RWPE1 (cell line): ENCODE measurements around the gene ITM2C.

Experiments used
- CTCF ChIA-PET: fragments of 350-600 bp; sonication (Branson Sonifier 250); formaldehyde crosslinking; extraction: SDS; loops from one replicate; lab custom pipeline; 2021; lab: Yijun Ruan, JAX
- POLR2A ChIA-PET: fragments of 400-600 bp; formaldehyde crosslinking; extraction: SDS; loops from one replicate; lab custom pipeline; 2020; ENCODE audit warnings: antibody characterized with exemption; ENCODE audit not compliant: low non-redundant PET; lab: Yijun Ruan, JAX
- DNase-seq: peaks from one replicate; pipeline ENCODE4 v3.0.0; 2012; ENCODE audit warnings: low spot score
- H3K27ac ChIP-seq: fragments of 450-650 bp; 2 replicates; pipeline ENCODE4 v1.5.1; 2017
- TF ChIP-seq, protein P1 (sequence below): fragments of 450-650 bp; conservative IDR thresholded peaks from 2 replicates; pipeline ENCODE4 v1.5.1; 2017; ENCODE audit warnings: low read depth, mild to moderate bottlenecking

ITM2C gene

DNA sequence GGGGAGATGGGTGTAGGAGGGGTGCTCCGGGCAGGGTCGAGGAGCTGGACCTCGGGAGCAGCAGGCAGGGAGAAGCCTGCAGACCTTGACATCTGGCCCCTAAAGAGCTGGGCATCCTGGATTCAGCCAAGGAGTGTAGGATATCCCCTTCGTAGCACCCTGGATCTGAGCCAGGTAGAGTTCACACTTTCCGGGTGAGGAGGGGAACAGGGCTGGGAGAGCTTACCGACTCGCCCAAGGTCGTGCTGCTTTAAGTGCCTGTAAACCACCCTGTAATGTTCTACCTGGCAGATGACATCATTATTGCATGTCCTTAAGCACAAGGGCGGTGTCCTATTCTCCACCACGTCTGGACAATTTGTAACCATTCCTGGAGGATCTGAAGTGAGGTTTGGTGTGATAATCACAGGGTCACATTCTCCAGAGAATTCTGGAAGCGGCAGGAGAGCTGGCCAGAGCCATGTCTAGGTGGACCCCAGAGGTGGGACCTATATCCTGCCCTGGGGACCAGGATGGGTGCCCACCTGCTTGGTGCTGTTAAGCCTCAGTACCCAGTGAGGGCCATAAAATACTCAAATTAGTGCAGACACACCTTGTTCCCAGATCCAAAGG lies 14.6 kb downstream of the ITM2C start:
- TF ChIP-seq, protein P1, sequence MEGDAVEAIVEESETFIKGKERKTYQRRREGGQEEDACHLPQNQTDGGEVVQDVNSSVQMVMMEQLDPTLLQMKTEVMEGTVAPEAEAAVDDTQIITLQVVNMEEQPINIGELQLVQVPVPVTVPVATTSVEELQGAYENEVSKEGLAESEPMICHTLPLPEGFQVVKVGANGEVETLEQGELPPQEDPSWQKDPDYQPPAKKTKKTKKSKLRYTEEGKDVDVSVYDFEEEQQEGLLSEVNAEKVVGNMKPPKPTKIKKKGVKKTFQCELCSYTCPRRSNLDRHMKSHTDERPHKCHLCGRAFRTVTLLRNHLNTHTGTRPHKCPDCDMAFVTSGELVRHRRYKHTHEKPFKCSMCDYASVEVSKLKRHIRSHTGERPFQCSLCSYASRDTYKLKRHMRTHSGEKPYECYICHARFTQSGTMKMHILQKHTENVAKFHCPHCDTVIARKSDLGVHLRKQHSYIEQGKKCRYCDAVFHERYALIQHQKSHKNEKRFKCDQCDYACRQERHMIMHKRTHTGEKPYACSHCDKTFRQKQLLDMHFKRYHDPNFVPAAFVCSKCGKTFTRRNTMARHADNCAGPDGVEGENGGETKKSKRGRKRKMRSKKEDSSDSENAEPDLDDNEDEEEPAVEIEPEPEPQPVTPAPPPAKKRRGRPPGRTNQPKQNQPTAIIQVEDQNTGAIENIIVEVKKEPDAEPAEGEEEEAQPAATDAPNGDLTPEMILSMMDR = no peak
- ChIA-PET CTCF (interaction anchor here (1.2 to 1.7 kb wide), 2 partner anchors 108 to 173 kb away, joined by 3 to 8 read pairs; no protein-coding TSS in a partner anchor), POLR2A (no interaction called here)

DNA sequence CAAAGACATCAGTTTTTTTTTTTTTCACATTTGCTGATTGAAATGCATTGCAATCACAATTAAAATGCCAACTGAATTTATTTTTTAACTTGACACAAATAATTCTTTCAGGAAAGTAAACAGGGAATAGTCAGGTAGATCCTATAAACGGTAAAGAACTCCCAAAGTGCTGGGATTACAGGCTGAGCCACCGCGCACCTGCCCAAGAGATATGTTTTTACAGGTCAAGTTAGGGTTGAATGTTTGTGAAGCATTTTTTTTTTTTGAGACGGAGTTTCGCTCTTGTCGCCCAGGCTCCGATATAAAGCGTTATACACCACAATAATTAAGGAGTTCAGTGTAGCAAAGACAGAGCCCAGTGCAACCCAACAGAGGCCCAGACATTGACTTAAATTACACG lies 15.1 kb downstream of the ITM2C start:
- ChIA-PET CTCF (no interaction called here), POLR2A (no interaction called here)
- no peak for DNase-seq
- no peak overlapping the region for H3K27ac ChIP-seq
- TF ChIP-seq, protein P1 = no peak

More for the DNA sequence above, 14.6 kb downstream of the ITM2C start:
- H3K27ac ChIP-seq = no peak overlapping the region
- DNase-seq = no peak

DNA sequence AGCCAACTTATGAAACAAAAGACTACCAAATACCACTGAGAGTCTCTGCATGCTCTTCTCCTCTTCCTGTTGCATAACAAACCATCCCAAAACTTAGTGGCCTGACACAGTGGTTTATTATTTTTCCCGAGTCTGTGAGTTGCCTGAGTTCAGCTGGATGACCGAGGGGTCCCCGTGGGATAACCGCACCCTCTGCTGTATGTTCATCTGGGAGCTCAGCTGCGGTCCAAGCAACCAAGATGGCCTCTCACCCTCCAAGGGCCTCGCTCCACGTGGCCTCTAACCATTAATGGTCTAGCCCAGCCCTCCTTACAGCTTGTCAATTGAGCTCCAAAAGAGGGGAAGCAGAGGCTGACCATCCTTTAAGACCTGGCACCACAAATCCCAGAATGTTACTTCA lies 17.1 kb downstream of the ITM2C start:
- TF ChIP-seq, protein P1 = no peak
- ChIA-PET POLR2A (no interaction called here), CTCF (interaction anchor here (0.6 to 1.1 kb wide), 3 partner anchors 17 to 135 kb away, joined by 3 to 4 read pairs (median 3); partner anchors contain the start of gene ITM2C)
- no peak for DNase-seq
- H3K27ac ChIP-seq = no peak overlapping the region

- TF ChIP-seq, protein P1 = no peak
- DNase-seq = no peak
- POLR2A ChIA-PET = no interaction called here
- CTCF ChIA-PET = no interaction called here
- no peak overlapping the region for H3K27ac ChIP-seq
Observed at GRCh38 chr2:230885463-230886130, 20.9 kb downstream of the ITM2C start.

- no peak for DNase-seq
- H3K27ac ChIP-seq = no peak overlapping the region
- ChIA-PET POLR2A (no interaction called here), CTCF (no interaction called here)
- TF ChIP-seq, protein P1 = no peak
Observed at GRCh38 chr2:230886206-230886605, 21.5 kb downstream of the ITM2C start.

GRCh38 chr2:230886671-230887071 lies 21.9 kb downstream of the ITM2C start:
- DNase-seq = no peak
- H3K27ac ChIP-seq = no peak overlapping the region
- ChIA-PET POLR2A (no interaction called here), CTCF (no interaction called here)
- TF ChIP-seq, protein P1 = no peak
